SK-N-SH treated with all-trans-retinoic acid at 6 μM for 48 hours (cell line): ENCODE data around the gene TMEM87B.

Source experiments
- ATAC-seq: fragments of 200-7000 bp; cut with Tn5 transposase; 3 replicates; pipeline ENCODE4 v1.9.1; 2020; ENCODE audit warnings: mild to moderate bottlenecking, moderate library complexity
- ARNTL ChIP-seq: fragments of 450-650 bp; formaldehyde crosslinking; IDR thresholded peaks from 2 replicates; pipeline ENCODE4 v1.5.0; 2020; ENCODE audit warnings: low read depth, mild to moderate bottlenecking, moderate library complexity, borderline replicate concordance
- BACH2 ChIP-seq: fragments of 250-450 bp; sonication (Bioruptor Pico); IDR thresholded peaks from 2 replicates; pipeline ENCODE4 v1.9.0; 2021; ENCODE audit warnings: mild to moderate bottlenecking, borderline replicate concordance
- CSDC2 ChIP-seq: fragments of 250-450 bp; sonication (Bioruptor Pico); IDR thresholded peaks from 2 replicates; pipeline ENCODE4 v1.5.0; 2020; ENCODE audit warnings: mild to moderate bottlenecking, moderate library complexity
- ESRRG ChIP-seq: fragments of 250-450 bp; sonication (Bioruptor Pico); IDR thresholded peaks from 2 replicates; pipeline ENCODE4 v1.6.1; 2021; ENCODE audit warnings: mild to moderate bottlenecking
- GLIS3 ChIP-seq: fragments of 250-450 bp; sonication (Bioruptor Pico); IDR thresholded peaks from 2 replicates; pipeline ENCODE4 v1.5.0; 2020; ENCODE audit warnings: mild to moderate bottlenecking, moderate library complexity
- ISL1 ChIP-seq: fragments of 250-450 bp; sonication (Bioruptor Pico); IDR thresholded peaks from 2 replicates; pipeline ENCODE4 v2.1.2; 2022; ENCODE audit warnings: mild to moderate bottlenecking, moderate library complexity
- OSR1 ChIP-seq: fragments of 250-450 bp; sonication (Bioruptor Pico); IDR thresholded peaks from 2 replicates; pipeline ENCODE4 v1.8.0; 2022; ENCODE audit warnings: moderate library complexity, mild to moderate bottlenecking, inconsistent platforms
- RARB ChIP-seq: fragments of 250-450 bp; sonication (Bioruptor Pico); IDR thresholded peaks from 2 replicates; pipeline ENCODE4 v1.8.0; 2021; ENCODE audit warnings: mild to moderate bottlenecking, moderate library complexity
- ZFP3 ChIP-seq: fragments of 250-450 bp; sonication (Bioruptor Pico); IDR thresholded peaks from 2 replicates; pipeline ENCODE4 v1.5.0; 2020; ENCODE audit warnings: mild to moderate bottlenecking, moderate library complexity
- ZNF565 ChIP-seq: fragments of 450-650 bp; formaldehyde crosslinking; conservative IDR thresholded peaks from 2 replicates; pipeline ENCODE4 v1.5.0; 2020; ENCODE audit warnings: low read depth, mild to moderate bottlenecking, moderate library complexity
- ZNF70 ChIP-seq: fragments of 450-650 bp; formaldehyde crosslinking; IDR thresholded peaks from 2 replicates; pipeline ENCODE4 v1.5.0; 2020; ENCODE audit warnings: mild to moderate bottlenecking, moderate library complexity
- ZNF8 ChIP-seq: fragments of 450-650 bp; formaldehyde crosslinking; IDR thresholded peaks from 2 replicates; pipeline ENCODE4 v1.5.0; 2020; ENCODE audit warnings: mild to moderate bottlenecking, moderate library complexity
- TF ChIP-seq, protein P1 (sequence below): fragments of 250-450 bp; sonication (Bioruptor Pico); IDR thresholded peaks from 2 replicates; pipeline ENCODE4 v1.5.1; 2020; ENCODE audit warnings: low read depth, mild to moderate bottlenecking, moderate library complexity
- TF ChIP-seq, protein P2 (sequence below): fragments of 250-450 bp; sonication (Bioruptor Pico); IDR thresholded peaks from 2 replicates; pipeline ENCODE4 v1.8.0; 2020; ENCODE audit warnings: mild to moderate bottlenecking, moderate library complexity, borderline replicate concordance
- TF ChIP-seq, protein P3 (sequence below): fragments of 250-450 bp; sonication (Bioruptor Pico); IDR thresholded peaks from 2 replicates; pipeline ENCODE4 v1.5.1; 2021; ENCODE audit warnings: mild to moderate bottlenecking, moderate library complexity
- TF ChIP-seq, protein P4 (sequence below): fragments of 250-450 bp; sonication (Bioruptor Pico); IDR thresholded peaks from 2 replicates; pipeline ENCODE4 v1.8.0; 2021; ENCODE audit warnings: low read depth, mild to moderate bottlenecking, moderate library complexity, borderline replicate concordance
- TF ChIP-seq, protein P5 (sequence below): fragments of 250-450 bp; sonication (Bioruptor Pico); IDR thresholded peaks from 2 replicates; pipeline ENCODE4 v1.5.0; 2020; ENCODE audit warnings: mild to moderate bottlenecking, moderate library complexity

The TMEM87B gene

DNA sequence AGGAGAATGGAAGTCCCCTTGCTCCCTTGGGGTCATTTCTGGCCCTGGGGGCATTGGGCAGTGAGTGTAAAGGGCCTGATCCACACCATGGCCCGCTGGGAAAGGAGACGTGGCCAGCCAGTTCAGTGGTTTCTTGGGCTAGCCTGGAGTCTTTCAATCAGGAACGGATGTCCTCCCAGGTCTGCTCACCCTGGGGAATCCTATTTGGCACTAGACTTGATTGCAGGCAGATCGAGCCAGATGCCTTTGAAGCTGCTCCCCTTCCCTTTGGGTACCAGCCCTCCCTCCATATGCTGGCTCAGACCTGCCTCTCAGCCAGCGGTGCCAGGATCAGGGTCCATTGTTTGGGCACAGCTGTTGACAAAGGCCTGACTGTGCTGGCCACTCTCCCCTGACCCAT, 94.1 kb downstream of the TMEM87B start (continued):
- TF ChIP-seq ZNF565 (CRISPR knock-in tag) (no peak), ARNTL (CRISPR knock-in tag) (no peak), CSDC2 (CRISPR knock-in tag) (no peak)
- TF ChIP-seq, protein P1, sequence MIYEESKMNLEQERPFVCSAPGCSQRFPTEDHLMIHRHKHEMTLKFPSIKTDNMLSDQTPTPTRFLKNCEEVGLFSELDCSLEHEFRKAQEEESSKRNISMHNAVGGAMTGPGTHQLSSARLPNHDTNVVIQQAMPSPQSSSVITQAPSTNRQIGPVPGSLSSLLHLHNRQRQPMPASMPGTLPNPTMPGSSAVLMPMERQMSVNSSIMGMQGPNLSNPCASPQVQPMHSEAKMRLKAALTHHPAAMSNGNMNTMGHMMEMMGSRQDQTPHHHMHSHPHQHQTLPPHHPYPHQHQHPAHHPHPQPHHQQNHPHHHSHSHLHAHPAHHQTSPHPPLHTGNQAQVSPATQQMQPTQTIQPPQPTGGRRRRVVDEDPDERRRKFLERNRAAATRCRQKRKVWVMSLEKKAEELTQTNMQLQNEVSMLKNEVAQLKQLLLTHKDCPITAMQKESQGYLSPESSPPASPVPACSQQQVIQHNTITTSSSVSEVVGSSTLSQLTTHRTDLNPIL: no peak
- TF ChIP-seq, all 23 proteins: peak for 0

DNA sequence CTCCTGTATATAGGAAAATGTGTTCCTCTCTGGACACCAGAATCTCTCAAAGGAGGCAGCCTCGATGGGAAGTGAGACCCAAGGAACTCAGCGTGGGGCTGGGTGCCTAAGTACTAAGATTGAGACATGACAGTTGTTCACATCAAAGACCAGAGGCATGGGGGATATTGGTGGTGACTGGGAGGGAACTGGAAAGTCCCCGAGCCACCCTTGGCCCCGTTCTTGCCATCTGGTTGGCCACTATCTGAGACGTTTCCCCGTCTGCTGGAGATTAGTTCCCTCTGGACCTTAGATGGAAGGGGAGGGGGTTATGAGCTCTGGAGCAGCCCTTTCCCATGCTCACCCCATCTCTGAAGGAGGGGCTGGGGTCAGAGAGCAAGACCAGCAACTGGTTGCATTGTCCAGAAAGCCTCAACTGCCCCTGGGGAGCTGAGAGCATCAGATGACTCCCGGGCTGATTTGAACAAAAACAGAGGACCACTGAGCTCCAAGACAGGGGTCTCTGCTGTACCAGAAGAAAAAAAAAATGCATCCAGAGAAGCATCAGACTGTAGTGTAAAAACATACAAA, 94.9 kb downstream of the TMEM87B start:
- no peak; the same call in 2 of the 3 replicates for ATAC-seq
- TF ChIP-seq, protein P2, sequence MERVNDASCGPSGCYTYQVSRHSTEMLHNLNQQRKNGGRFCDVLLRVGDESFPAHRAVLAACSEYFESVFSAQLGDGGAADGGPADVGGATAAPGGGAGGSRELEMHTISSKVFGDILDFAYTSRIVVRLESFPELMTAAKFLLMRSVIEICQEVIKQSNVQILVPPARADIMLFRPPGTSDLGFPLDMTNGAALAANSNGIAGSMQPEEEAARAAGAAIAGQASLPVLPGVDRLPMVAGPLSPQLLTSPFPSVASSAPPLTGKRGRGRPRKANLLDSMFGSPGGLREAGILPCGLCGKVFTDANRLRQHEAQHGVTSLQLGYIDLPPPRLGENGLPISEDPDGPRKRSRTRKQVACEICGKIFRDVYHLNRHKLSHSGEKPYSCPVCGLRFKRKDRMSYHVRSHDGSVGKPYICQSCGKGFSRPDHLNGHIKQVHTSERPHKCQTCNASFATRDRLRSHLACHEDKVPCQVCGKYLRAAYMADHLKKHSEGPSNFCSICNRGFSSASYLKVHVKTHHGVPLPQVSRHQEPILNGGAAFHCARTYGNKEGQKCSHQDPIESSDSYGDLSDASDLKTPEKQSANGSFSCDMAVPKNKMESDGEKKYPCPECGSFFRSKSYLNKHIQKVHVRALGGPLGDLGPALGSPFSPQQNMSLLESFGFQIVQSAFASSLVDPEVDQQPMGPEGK (CRISPR knock-in tag): no peak
- TF ChIP-seq ISL1 (CRISPR knock-in tag): no peak
- TF ChIP-seq ARNTL (CRISPR knock-in tag): no peak
- TF ChIP-seq, protein P3, sequence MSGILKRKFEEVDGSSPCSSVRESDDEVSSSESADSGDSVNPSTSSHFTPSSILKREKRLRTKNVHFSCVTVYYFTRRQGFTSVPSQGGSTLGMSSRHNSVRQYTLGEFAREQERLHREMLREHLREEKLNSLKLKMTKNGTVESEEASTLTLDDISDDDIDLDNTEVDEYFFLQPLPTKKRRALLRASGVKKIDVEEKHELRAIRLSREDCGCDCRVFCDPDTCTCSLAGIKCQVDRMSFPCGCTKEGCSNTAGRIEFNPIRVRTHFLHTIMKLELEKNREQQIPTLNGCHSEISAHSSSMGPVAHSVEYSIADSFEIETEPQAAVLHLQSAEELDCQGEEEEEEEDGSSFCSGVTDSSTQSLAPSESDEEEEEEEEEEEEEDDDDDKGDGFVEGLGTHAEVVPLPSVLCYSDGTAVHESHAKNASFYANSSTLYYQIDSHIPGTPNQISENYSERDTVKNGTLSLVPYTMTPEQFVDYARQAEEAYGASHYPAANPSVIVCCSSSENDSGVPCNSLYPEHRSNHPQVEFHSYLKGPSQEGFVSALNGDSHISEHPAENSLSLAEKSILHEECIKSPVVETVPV (CRISPR knock-in tag): no peak
- no peak for TF ChIP-seq ZNF70 (CRISPR knock-in tag)
- TF ChIP-seq RARB: no peak
- TF ChIP-seq ZFP3 (CRISPR knock-in tag): no peak
- TF ChIP-seq, protein P1: no peak
- TF ChIP-seq, protein P4, sequence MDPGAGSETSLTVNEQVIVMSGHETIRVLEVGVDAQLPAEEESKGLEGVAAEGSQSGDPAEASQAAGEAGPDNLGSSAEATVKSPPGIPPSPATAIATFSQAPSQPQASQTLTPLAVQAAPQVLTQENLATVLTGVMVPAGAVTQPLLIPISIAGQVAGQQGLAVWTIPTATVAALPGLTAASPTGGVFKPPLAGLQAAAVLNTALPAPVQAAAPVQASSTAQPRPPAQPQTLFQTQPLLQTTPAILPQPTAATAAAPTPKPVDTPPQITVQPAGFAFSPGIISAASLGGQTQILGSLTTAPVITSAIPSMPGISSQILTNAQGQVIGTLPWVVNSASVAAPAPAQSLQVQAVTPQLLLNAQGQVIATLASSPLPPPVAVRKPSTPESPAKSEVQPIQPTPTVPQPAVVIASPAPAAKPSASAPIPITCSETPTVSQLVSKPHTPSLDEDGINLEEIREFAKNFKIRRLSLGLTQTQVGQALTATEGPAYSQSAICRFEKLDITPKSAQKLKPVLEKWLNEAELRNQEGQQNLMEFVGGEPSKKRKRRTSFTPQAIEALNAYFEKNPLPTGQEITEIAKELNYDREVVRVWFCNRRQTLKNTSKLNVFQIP (CRISPR knock-in tag): no peak
- no peak for TF ChIP-seq OSR1 (CRISPR knock-in tag)
- TF ChIP-seq GLIS3 (CRISPR knock-in tag): no peak
- no peak for TF ChIP-seq ESRRG (CRISPR knock-in tag)
- TF ChIP-seq, protein P5, sequence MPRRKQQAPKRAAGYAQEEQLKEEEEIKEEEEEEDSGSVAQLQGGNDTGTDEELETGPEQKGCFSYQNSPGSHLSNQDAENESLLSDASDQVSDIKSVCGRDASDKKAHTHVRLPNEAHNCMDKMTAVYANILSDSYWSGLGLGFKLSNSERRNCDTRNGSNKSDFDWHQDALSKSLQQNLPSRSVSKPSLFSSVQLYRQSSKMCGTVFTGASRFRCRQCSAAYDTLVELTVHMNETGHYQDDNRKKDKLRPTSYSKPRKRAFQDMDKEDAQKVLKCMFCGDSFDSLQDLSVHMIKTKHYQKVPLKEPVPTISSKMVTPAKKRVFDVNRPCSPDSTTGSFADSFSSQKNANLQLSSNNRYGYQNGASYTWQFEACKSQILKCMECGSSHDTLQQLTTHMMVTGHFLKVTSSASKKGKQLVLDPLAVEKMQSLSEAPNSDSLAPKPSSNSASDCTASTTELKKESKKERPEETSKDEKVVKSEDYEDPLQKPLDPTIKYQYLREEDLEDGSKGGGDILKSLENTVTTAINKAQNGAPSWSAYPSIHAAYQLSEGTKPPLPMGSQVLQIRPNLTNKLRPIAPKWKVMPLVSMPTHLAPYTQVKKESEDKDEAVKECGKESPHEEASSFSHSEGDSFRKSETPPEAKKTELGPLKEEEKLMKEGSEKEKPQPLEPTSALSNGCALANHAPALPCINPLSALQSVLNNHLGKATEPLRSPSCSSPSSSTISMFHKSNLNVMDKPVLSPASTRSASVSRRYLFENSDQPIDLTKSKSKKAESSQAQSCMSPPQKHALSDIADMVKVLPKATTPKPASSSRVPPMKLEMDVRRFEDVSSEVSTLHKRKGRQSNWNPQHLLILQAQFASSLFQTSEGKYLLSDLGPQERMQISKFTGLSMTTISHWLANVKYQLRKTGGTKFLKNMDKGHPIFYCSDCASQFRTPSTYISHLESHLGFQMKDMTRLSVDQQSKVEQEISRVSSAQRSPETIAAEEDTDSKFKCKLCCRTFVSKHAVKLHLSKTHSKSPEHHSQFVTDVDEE (CRISPR knock-in tag): no peak

DNA sequence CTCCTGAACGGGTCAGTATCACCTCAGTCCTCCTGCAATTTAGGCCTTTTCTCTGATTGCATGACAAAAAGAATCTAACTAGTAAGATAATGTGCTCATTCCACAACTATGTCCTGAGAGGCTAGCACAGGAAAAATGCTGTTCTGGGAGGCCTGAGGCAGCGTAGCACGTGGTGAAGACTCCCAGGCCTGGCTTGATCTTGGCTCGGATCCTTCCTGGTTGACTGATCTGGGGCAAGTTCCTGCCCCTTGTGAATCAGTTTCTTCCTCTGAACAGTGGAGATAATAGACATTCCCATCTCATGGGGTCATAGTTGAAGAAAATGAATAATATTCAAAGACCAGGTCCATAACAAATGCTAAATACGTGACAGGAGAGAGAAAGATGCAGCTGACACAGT, 95.4 kb downstream of the TMEM87B start:
- TF ChIP-seq, protein P1: no peak
- TF ChIP-seq ZNF8 (CRISPR knock-in tag): no peak
- TF ChIP-seq, protein P2 (CRISPR knock-in tag): no peak
- TF ChIP-seq ZNF70 (CRISPR knock-in tag): no peak
- no peak for TF ChIP-seq CSDC2 (CRISPR knock-in tag)
- TF ChIP-seq RARB: no peak
- no peak for TF ChIP-seq ZFP3 (CRISPR knock-in tag)
- TF ChIP-seq BACH2 (CRISPR knock-in tag): no peak
- ATAC-seq: peak; percentile 94
